HepG2 (cell line): ENCODE data around the gene RBM8A. TPM values are rescaled to one million over a fixed set of nuclear protein-coding genes. Genes with fewer than 3 reads are reported as not detected.

ENCODE experiments used
- ATAC-seq: fragments of 200-7000 bp; cut with Tn5 transposase; 3 replicates; pipeline ENCODE4 v1.9.1; 2020; ENCODE audit warnings: mild to moderate bottlenecking, moderate library complexity
- BruUV-seq: library from RNA; stranded (reverse); fragments of 400-500 nt; replicated peaks from 2 replicates; lab custom pipeline; 2021; lab: Mats Ljungman, UMichigan
- CTCF ChIA-PET: fragments of 300-600 bp; formaldehyde crosslinking; extraction: SDS; loops from one replicate; lab custom pipeline; 2021; ENCODE audit warnings: low total read pairs, inconsistent platforms, low intra/inter-chr PET ratio; lab: Yijun Ruan, JAX
- POLR2A ChIA-PET: fragments of 350-600 bp; sonication (Branson Sonifier 250); formaldehyde crosslinking; loops from one replicate; lab custom pipeline; 2020; ENCODE audit warnings: antibody characterized with exemption, inconsistent platforms; lab: Yijun Ruan, JAX
- DNase-seq: peaks from one replicate; pipeline ENCODE4 v3.0.0-alpha.2; 2015; ENCODE audit warnings: low spot score
- FAIRE-seq: peaks from 3 replicates; lab custom pipeline; 2011; peaks lifted over from hg19 to GRCh38; lab: Jason Lieb, UNC
- H2AFZ ChIP-seq: one replicate; pipeline ENCODE4 v1.6.1; 2011; ENCODE audit warnings: low read length, inconsistent platforms
- H3K27ac ChIP-seq: fragments of 300-600 bp; 3 replicates; pipeline ENCODE4 v1.8.0; 2011; ENCODE audit warnings: mixed run types, mild to moderate bottlenecking, mixed read lengths, low read length, inconsistent platforms; ENCODE audit not compliant: insufficient read depth; ENCODE audit errors: extremely low read length
- H3K27me3 ChIP-seq, 2 experiments: fragments of 200-600 bp in 1 of 2; 2 replicates in 1 of 2; 3 replicates in 1 of 2; pipeline versions ENCODE4 v1.6.0 to v1.8.0; 2011; ENCODE audit warnings: low read length in 2 of 2, mild to moderate bottlenecking in 2 of 2, moderate library complexity in 2 of 2, inconsistent platforms in 1 of 2; ENCODE audit not compliant: insufficient read depth in 2 of 2, control insufficient read depth in 1 of 2
- H3K36me3 ChIP-seq, 2 experiments: fragments of 200-600 bp in 1 of 2; replicated peaks in 1 of 2; 2 replicates in 1 of 2; 3 replicates in 1 of 2; pipeline versions ENCODE4 v1.5.1 to v1.8.0; 2011; ENCODE audit warnings: low read length in 2 of 2, inconsistent platforms in 1 of 2; ENCODE audit not compliant: insufficient read depth in 2 of 2, control insufficient read depth in 1 of 2
- H3K4me1 ChIP-seq: 2 replicates; pipeline ENCODE4 v1.5.1; 2012; ENCODE audit warnings: low read length, inconsistent platforms; ENCODE audit not compliant: insufficient read depth
- H3K4me2 ChIP-seq: 2 replicates; pipeline ENCODE4 v1.6.0; 2011; ENCODE audit warnings: low read depth, low read length, inconsistent platforms
- H3K4me3 ChIP-seq, 3 experiments: fragments of 200-600 bp in 1 of 3; sonication (generic), shearing (Covaris generic) in 1 of 3; replicated peaks in 1 of 3; 2 replicates each; pipeline ENCODE4 v1.5.1; 2011 to 2016; ENCODE audit warnings: low read length in 3 of 3, inconsistent platforms in 2 of 3, low read depth in 2 of 3, mild to moderate bottlenecking in 2 of 3, control low read depth in 1 of 3, mixed read lengths in 1 of 3; ENCODE audit not compliant: insufficient read depth in 1 of 3
- H3K79me2 ChIP-seq: one replicate; pipeline ENCODE4 v1.6.1; 2011; ENCODE audit warnings: low read length, inconsistent platforms; ENCODE audit not compliant: insufficient read depth
- H3K9ac ChIP-seq: 2 replicates; pipeline ENCODE4 v1.6.0; 2011; ENCODE audit warnings: mild to moderate bottlenecking, low read depth, low read length, inconsistent platforms; ENCODE audit not compliant: insufficient read depth
- H3K9me3 ChIP-seq: 2 replicates; pipeline ENCODE4 v1.5.1; 2012; ENCODE audit warnings: mild to moderate bottlenecking, low read length
- H4K20me1 ChIP-seq: 2 replicates; pipeline ENCODE4 v1.6.0; 2011; ENCODE audit warnings: inconsistent platforms, mild to moderate bottlenecking, low read length, moderate library complexity; ENCODE audit not compliant: insufficient read depth
- BORCS8-MEF2B ChIP-seq: sonication (generic); formaldehyde crosslinking; IDR thresholded peaks from 2 replicates; pipeline ENCODE4 v1.8.0; 2022; ENCODE audit warnings: mild to moderate bottlenecking, missing genetic modification reagents
- EHMT2 ChIP-seq: fragments of 200-600 bp; sonication (generic); IDR thresholded peaks from 2 replicates; pipeline ENCODE4 v1.7.0; 2017; ENCODE audit warnings: antibody characterized with exemption, low read depth, low read length, borderline replicate concordance
- HNRNPK ChIP-seq: fragments of 200-400 bp; formaldehyde crosslinking; IDR thresholded peaks from 2 replicates; pipeline ENCODE4 v1.6.1; 2018; ENCODE audit warnings: low read length, low read depth, moderate library complexity, mild to moderate bottlenecking; ENCODE audit not compliant: poor library complexity, severe bottlenecking
- HOXD1 ChIP-seq: sonication (generic); formaldehyde crosslinking; IDR thresholded peaks from 2 replicates; pipeline ENCODE4 v1.5.0; 2020; ENCODE audit warnings: missing genetic modification reagents
- IKZF4 ChIP-seq: sonication (generic); formaldehyde crosslinking; IDR thresholded peaks from 2 replicates; pipeline ENCODE4 v1.5.1; 2020; ENCODE audit warnings: borderline replicate concordance, mild to moderate bottlenecking, low read depth, missing genetic modification reagents; ENCODE audit errors: not compliant biosample characterization
- NR3C1 ChIP-seq: sonication (generic); formaldehyde crosslinking; IDR thresholded peaks from 2 replicates; pipeline ENCODE4 v1.4.0; 2020; ENCODE audit warnings: missing genetic modification reagents
- SMARCE1 ChIP-seq: fragments of 450-650 bp; IDR thresholded peaks from 2 replicates; pipeline ENCODE4 v1.6.1; 2017; ENCODE audit warnings: borderline replicate concordance
- TOPORS ChIP-seq: sonication (generic); formaldehyde crosslinking; IDR thresholded peaks from 2 replicates; pipeline ENCODE4 v1.8.0; 2023; ENCODE audit warnings: mild to moderate bottlenecking, missing genetic modification reagents
- WGBS: methylation state at CpG from one replicate; pipeline ENCODE4 v1.1.6; 2017; ENCODE audit warnings: low lambda C conversion rate; 5-methylcytosine and 5-hydroxymethylcytosine counted together
- in situ Hi-C: cut with HindIII; loops from 2 replicates; pipeline ENCODE4 v1.10.0; 2017; ENCODE audit warnings: low pct_unique_long_range_greater_than_20kb; ENCODE audit not compliant: extremely low pct_ligation_motif_present
- intact Hi-C: fragments of 100-400 bp; cut with micrococcal nuclease; formaldehyde crosslinking; loops from one replicate; pipeline ENCODE4 v1.10.0; 2022; ENCODE audit not compliant: unreplicated experiment
- polyA plus RNA-seq, 8 experiments: library from polyadenylated mRNA; depleted of rRNA in 3 of 8; stranded (reverse) in 7 of 8; unstranded in 1 of 8; fragments of >200 nt; fragmentation: Illumina TruSeq in 4 of 8; extraction: Trizol in 4 of 8; gene quantifications; 2 replicates each; pipeline versions ENCODE4 v1.2.1 to v1.2.3, GENCODE V29; 2011 to 2016; ENCODE audit warnings: low read depth in 4 of 8, missing spikeins in 1 of 8, mixed read lengths in 1 of 8; ENCODE audit not compliant: insufficient read depth in 1 of 8
- total RNA-seq, 5 experiments: library from RNA; depleted of rRNA; stranded (reverse); fragments of >200 nt; fragmentation: Illumina TruSeq; extraction: Trizol; gene quantifications; 2 replicates each; pipeline ENCODE4 v1.2.3, GENCODE V29; 2016; ENCODE audit warnings: low read depth in 1 of 5
- TF ChIP-seq, protein P1 (sequence below): sonication (generic); formaldehyde crosslinking; IDR thresholded peaks from 2 replicates; pipeline ENCODE4 v1.4.0; 2020; ENCODE audit warnings: mild to moderate bottlenecking, low read depth, missing genetic modification reagents
- TF ChIP-seq, protein P2 (sequence below): IDR thresholded peaks from 2 replicates; pipeline ENCODE4 v1.6.1; 2016; ENCODE audit warnings: control low read depth
- TF ChIP-seq, protein P3 (sequence below): sonication (generic); formaldehyde crosslinking; IDR thresholded peaks from 2 replicates; pipeline ENCODE4 v1.4.0; 2020; ENCODE audit warnings: missing genetic modification reagents, mild to moderate bottlenecking, borderline replicate concordance
- TF ChIP-seq, protein P4 (sequence below): sonication (generic); formaldehyde crosslinking; IDR thresholded peaks from 2 replicates; pipeline ENCODE4 v1.9.0; 2021; ENCODE audit warnings: missing genetic modification reagents, borderline replicate concordance

Gene RBM8A
- total and polyA plus RNA-seq, 2 of the 13 experiments (the other 11 are each of a cell fraction or from before 2014, with no cell fraction given), result 106 to 162 TPM

DNA sequence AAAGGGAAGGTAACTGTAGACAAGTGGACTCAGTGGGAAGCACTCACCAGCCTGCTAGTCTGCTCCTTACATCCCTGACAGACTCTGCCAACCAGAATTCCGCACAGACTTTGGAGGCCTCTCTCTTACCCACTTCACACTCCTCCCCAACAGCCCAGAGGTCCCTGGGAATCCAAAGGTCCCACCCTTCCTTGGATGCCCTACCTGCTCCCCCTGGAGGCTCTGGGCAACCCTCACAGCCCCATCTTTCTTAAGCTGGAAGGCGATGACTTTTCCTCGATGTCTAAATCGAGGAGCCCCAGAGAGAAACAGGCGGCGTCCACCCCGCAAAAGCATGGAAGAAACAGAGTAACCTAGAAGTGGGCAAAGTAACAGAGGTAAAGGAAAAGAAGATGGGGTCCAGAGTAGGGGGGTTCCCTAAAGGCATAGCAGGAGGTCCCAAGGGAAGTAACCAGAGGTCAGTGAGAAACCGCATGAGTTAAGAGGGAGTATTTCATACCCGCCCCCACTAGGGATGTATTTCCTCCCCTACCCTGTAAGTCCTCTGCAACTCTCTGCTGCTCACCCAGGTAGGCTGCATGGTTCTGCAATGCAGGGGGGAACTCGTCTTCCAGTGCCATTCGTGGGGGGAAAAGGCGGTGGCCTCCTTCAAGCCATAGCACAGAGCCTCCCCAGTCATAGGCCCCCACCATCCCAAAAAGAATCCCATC lies 25.8 kb downstream of the RBM8A start:
- BruUV-seq, result no TSS peak
- Histone ChIP-seq H3K27ac (no peak overlapping the region), H3K4me3 (no peak overlapping the region), H3K4me2 (no peak overlapping the region), H3K27me3 (no peaks in the 10 kb centered on the region), H3K9me3 (no peaks in the 10 kb centered on the region), H2AFZ (no peak overlapping the region), H3K79me2 (no peaks in the 10 kb centered on the region), H3K9ac (no peak overlapping the region), H3K36me3 (no peaks in the 10 kb centered on the region), H3K4me1 (peaks cover 77% of the 10 kb centered on the region), H4K20me1 (no peaks in the 10 kb centered on the region)
- in situ Hi-C loops (no loop called here), intact Hi-C loops (no loop called here)
- ATAC-seq, result peak; percentile 20; the same call in 1 of the 3 replicates
- WGBS, result 79% methylated on average over 12 of the region's 12 CpGs
- TF ChIP-seq HOXD1 (no peak), SMARCE1 (no peak), NR3C1 (CRISPR knock-in tag) (no peak), HNRNPK (no peak), EHMT2 (no peak), BORCS8-MEF2B (CRISPR knock-in tag) (no peak), IKZF4 (no peak), TOPORS (CRISPR knock-in tag) (no peak)
- TF ChIP-seq, protein P1, sequence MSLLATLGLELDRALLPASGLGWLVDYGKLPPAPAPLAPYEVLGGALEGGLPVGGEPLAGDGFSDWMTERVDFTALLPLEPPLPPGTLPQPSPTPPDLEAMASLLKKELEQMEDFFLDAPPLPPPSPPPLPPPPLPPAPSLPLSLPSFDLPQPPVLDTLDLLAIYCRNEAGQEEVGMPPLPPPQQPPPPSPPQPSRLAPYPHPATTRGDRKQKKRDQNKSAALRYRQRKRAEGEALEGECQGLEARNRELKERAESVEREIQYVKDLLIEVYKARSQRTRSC (CRISPR knock-in tag), result no peak
- TF ChIP-seq, protein P2, sequence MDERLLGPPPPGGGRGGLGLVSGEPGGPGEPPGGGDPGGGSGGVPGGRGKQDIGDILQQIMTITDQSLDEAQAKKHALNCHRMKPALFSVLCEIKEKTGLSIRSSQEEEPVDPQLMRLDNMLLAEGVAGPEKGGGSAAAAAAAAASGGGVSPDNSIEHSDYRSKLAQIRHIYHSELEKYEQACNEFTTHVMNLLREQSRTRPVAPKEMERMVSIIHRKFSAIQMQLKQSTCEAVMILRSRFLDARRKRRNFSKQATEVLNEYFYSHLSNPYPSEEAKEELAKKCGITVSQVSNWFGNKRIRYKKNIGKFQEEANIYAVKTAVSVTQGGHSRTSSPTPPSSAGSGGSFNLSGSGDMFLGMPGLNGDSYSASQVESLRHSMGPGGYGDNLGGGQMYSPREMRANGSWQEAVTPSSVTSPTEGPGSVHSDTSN (CRISPR knock-in tag), result no peak
- TF ChIP-seq, protein P3, sequence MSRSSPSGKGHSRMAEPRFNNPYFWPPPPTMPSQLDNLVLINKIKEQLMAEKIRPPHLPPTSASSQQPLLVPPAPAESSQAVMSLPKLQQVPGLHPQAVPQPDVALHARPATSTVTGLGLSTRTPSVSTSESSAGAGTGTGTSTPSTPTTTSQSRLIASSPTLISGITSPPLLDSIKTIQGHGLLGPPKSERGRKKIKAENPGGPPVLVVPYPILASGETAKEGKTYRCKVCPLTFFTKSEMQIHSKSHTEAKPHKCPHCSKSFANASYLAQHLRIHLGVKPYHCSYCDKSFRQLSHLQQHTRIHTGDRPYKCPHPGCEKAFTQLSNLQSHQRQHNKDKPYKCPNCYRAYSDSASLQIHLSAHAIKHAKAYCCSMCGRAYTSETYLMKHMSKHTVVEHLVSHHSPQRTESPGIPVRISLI (CRISPR knock-in tag), result no peak
- TF ChIP-seq, protein P4, sequence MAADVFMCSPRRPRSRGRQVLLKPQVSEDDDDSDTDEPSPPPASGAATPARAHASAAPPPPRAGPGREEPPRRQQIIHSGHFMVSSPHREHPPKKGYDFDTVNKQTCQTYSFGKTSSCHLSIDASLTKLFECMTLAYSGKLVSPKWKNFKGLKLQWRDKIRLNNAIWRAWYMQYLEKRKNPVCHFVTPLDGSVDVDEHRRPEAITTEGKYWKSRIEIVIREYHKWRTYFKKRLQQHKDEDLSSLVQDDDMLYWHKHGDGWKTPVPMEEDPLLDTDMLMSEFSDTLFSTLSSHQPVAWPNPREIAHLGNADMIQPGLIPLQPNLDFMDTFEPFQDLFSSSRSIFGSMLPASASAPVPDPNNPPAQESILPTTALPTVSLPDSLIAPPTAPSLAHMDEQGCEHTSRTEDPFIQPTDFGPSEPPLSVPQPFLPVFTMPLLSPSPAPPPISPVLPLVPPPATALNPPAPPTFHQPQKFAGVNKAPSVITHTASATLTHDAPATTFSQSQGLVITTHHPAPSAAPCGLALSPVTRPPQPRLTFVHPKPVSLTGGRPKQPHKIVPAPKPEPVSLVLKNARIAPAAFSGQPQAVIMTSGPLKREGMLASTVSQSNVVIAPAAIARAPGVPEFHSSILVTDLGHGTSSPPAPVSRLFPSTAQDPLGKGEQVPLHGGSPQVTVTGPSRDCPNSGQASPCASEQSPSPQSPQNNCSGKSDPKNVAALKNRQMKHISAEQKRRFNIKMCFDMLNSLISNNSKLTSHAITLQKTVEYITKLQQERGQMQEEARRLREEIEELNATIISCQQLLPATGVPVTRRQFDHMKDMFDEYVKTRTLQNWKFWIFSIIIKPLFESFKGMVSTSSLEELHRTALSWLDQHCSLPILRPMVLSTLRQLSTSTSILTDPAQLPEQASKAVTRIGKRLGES (CRISPR knock-in tag), result no peak
- DNase-seq, result no peak
- CTCF ChIA-PET, result interaction anchor here (2.3 kb wide), 1 partner anchor 9 kb away, joined by 7 read pairs; no protein-coding TSS in a partner anchor
- POLR2A ChIA-PET, result no interaction called here
- no peak for FAIRE-seq
